CD4-positive, alpha-beta T cell treated with Interleukin-17A for 4 hours (primary cell): ENCODE measurements around the gene NKAIN4.
"Not testable (repeated sequence)": the region's sequence is repeated elsewhere in the genome, so short reads cannot be mapped to it uniquely, and the experiment has no call there.

Experiments
- DNase-seq: peaks from one replicate; pipeline ENCODE4 v3.0.0-alpha.2; 2020; ENCODE audit warnings: mixed read lengths

NKAIN4 gene

GRCh38 chr20:63234693-63235398 is 19.4 kb downstream of the NKAIN4 start:
- peak; percentile 55 for DNase-seq

- DNase-seq, result no peak
These were observed 20.3 kb downstream of the NKAIN4 start for GRCh38 chr20:63233924-63234323.

DNA sequence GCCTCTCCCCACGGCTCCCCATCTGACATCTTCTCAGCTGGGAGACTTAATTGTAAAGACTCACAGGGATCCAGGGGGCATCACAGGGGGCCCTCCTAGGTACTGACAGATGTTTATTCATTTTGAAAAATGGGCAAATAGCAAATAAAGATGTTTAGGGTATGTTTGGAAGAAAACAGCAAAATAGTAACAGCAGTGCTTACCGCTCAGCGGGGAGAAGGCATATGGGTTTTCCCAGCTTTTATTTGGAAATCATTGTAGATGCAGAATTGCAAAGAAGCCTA is 21.3 kb downstream of the NKAIN4 start:
- DNase-seq, result no peak

DNA sequence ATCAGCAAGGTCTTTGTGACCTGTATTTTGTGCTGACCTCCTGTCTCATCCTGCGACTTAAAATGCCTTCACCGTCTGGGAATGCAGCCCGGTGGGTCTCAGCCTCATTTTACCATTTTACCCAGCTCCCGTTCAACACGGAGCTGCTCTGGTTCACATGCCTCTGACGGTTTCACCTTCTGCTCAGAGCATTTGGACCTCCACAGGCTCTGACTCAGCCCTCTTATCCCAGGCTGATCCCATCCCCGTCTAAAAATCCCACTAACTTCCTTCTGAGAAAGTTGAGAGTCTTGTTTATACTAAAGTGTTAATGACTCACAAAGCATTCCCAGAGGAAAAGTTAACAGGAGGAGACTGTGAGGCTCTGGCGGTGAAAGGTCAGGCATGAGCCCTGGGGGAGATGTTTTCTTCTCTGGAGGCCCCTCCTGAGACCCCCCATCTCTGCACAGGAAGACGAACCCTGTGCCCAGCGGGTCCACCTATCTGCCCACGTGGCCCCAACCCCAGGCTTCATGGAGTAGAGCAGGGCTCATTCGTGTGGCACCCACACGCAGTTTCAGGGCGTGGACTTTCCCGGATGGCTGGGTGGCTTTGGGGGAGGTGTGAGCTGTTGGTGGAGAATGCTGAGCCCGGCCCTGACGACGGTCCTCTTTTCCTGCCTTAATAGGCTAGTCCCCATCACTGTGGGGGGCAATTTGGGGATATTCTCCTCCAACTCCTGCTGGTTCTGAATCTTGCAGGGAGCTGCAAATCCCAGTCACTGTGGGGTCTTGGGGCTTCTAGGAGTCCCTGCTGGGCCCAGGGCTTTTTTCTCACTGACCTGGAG is 21.8 kb downstream of the NKAIN4 start:
- no peak for DNase-seq

GRCh38 chr20:63230800-63231268 is 23.4 kb downstream of the NKAIN4 start:
- DNase-seq, result peak; percentile 27

DNA sequence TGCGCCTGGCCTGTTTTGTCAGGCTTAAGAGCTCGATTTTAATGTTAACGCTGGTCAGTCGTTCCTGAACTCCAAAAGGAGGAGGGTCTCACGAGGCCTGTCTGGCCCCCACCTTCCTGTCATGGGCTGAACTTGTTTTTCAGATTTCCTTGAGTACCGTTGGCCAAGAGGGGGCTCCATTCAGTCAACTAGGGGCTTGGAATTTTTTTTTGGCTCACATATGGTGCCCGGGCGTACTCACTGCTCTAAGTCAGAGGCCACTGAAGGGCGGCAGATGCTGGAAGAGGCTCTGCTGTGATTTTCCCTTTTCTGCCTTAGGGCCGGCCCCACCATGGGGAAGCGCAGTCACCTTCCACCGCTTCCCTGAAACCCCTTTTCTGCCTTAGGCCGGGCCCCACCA is 25.5 kb downstream of the NKAIN4 start:
- no peak for DNase-seq

DNA sequence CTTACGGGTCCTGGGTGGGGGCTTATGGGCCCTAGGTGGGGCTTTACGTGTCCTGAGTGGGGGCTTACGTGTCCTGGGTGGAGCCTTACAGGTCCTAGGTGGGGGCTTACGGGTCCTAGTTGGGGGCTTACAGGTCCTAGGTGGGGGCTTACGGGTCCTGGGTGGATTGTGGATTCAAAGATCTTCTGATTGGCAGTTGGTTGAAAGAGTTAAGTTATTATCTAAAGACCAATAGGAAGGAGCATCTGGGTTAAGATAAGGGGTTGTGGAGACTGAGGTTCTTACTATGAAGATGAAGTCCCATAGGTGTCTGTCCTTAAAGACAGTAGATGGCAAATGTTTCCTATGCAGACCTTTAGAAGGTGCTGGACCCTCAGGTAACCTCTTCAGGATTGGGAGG is 27.0 kb downstream of the NKAIN4 start:
- DNase-seq, result no peak

GRCh38 chr20:63226042-63226943 is 28.0 kb downstream of the NKAIN4 start:
- no peak for DNase-seq

DNA sequence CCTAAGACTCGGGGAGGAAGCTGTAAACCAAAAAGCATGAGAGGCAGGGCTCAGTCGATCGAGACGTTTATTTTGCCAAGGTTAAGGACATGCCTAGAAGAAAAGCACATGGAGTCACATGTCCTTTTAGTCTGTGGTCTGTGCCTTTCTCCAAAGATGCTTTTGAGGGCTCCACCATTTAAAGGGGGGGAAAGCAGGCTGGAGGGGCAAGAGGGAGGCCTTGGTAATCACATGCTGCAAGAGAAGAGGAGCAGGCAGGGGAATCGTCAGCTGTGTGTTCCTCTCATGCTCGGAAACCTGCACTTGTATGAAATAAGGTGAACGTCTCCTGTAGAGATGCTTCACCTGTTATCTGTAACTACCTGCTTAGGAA is 29.2 kb downstream of the NKAIN4 start:
- DNase-seq, result no peak

- no peak for DNase-seq
These were observed 29.7 kb downstream of the NKAIN4 start for GRCh38 chr20:63224412-63225081.

GRCh38 chr20:63223826-63224207 is 30.4 kb downstream of the NKAIN4 start:
- DNase-seq, result no peak

- peak; percentile 63 for DNase-seq
These were observed 31.0 kb downstream of the NKAIN4 start for GRCh38 chr20:63223121-63223825.

DNA sequence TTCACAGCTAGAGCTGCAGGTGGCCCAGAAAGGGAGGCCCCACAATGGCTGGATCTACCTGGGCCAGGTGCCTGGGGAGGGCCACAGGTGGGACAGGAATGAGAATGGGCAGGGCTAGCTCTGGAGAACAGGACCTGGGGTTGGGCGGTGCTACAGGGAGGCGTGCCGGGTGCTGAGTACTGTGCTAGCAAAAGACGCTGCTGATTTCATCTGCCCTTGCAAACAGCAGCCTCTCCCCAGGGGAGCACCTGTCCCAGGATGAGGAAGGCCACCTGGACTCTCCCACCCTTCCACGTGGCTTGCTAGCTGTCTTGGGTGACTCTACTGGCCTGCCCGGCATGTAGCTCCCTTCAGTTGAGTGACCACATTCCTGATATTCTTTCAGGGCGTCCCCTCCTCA is 31.7 kb downstream of the NKAIN4 start:
- DNase-seq, result no peak

GRCh38 chr20:63221400-63222053 is 32.7 kb downstream of the NKAIN4 start:
- not testable (repeated sequence) for DNase-seq

- DNase-seq, result no peak
These were observed 33.4 kb downstream of the NKAIN4 start for GRCh38 chr20:63220696-63221399.

DNA sequence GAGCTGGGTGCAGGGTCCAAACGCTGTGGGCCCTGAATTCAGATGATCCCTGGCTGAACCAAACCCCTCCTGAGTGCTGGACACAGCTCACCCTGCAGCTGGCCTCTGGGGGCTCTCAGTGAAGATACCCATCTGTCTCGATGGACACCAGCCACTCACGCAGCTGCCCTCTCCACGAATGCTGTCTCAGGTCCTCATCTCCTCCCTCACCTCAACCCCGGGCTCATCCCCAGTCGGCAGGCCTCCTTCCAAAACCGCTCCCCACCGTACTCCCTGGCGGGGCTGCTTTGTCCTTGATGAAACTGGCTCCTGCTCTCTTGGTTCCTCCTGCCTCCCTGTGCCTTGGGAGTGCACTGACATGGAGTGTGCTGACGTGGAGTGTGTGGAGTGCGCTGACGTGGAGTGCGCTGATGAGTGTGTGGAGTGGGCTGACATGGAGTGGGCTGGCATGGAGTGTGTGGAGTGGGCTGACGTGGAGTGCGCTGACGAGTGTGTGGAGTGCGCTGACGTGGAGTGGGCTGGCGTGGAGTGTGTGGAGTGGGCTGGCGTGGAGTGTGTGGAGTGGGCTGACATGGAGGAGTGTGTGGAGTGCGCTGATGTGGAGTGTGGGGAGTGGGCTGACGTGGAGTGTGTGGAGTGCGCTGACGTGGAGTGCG is 34.3 kb downstream of the NKAIN4 start:
- DNase-seq, result no peak

DNA sequence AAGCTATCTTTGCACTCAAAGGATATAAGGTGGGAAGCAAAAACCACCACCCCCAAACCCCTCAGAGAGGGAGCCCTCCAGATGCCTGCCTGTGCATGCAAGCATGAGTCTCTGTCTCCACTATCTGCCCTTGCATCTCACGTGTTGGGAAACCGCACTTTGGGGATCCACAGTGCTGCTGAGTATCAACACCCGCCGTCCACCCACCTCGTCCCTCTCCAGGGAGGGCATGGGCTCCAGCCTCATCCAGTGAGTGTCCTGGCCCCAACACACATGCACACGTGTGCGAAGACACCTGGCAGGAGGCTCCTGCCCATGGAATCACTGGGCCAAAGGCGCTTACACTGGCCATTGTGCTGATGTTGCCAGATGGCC is 34.8 kb downstream of the NKAIN4 start:
- no peak for DNase-seq

DNA sequence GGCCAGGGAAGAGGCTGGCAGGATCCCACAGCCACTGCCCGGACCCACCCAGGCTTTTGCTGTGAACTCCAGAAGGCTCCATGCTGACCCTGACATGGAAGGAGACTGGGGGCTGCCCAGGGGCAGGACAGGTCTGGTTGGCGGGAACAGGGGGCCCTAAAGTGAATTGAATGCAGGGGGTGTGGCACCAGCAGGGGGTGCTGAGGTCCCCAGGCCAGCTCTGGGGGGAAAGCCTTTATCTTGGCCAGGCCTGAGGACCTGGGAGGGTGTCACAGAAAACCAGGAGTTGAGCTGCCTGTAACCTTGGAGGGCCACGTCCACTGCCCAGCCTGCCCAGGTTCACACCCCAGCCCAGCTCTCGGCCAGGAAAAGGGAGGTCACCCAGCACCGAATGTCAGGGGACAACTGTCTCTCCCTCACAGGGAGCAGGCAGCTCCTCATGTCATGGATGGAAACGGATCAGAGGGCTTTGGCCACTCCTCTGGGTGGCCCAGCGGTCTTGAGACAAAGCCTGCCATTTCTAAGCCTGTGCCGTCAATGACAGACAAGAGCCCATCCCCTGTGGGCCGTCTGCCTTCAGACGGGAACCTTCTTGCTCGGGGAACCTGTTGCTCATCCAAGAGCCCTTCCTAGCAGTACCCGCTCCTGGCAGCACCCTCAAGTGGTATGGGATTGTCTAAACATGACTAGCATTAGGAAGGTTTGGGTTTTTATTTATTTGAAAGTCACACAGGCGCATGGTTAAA is 35.4 kb downstream of the NKAIN4 start:
- no peak for DNase-seq

GRCh38 chr20:63217706-63218105 is 36.6 kb downstream of the NKAIN4 start:
- no peak for DNase-seq
